ENCODE data around the gene RANBP3. TPM values are rescaled to one million over a fixed set of nuclear protein-coding genes. Genes with fewer than 3 reads are reported as not detected.

RANBP3 gene
- total and polyA plus RNA-seq, 2 of the 8 experiments (the other 6 are each of a cell fraction or from before 2014, with no cell fraction given), result 95.4 to 122 TPM

DNA sequence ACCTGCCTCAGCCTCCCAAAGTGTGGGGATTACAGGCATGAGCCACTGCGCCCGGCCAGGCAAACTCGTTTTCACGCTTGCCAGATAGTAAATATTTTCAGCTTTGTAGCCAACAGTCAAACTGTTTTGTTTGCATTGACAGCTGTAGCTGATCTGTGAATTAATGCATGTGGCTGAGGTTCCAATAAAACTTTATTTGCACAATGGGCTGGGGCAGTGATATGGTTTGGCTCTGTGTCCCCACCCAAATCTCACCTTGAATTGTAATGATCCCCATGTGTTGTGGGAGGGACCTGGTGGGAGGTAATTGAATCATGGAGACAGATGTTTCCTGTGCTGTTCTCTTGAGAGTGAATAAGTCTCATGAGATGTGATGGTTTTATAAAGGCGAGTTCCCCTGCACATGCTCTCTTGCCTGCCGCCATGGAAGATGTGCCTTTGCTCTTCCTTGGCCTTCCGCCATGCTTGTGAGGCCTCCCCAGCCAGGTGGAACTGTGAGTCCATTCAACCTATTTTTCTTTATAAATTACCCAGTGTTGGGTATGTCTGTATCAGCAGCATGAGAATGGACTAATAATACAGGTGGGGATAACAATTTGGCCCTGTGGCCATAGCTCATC lies 22.4 kb upstream of the RANBP3 start:
- no peak overlapping the region for H4K8ac ChIP-seq (ENCODE audit: extremely low read depth, insufficient read depth, low read length)
- no peaks in the 10 kb centered on the region for H3K9me3 ChIP-seq (ENCODE audit: insufficient read depth in 2 of 2, low read depth in 1 of 2, low read length in 1 of 2)
- H3K18ac ChIP-seq (ENCODE audit: extremely low read depth, low read length), result no peak overlapping the region
- no peaks in the 10 kb centered on the region for H3K79me2 ChIP-seq (ENCODE audit: control insufficient read depth in 1 of 2, insufficient read depth in 2 of 2, low read length in 2 of 2)
- no peak overlapping the region for H3K23ac ChIP-seq (ENCODE audit: insufficient read length)
- H3K27ac ChIP-seq (ENCODE audit: low read depth, low read length), result no peak overlapping the region
- no peak overlapping the region for H3K9ac ChIP-seq (replicated peaks in 1 of 4; ENCODE audit: extremely low read depth in 1 of 4, low read depth in 3 of 4, low read length in 3 of 4)
- H3K4me2 ChIP-seq (ENCODE audit: insufficient read depth in 1 of 2, low read depth in 2 of 2, low read length in 2 of 2), result no peak overlapping the region
- H3K4me3 ChIP-seq (ENCODE audit: extremely low read depth in 1 of 4, insufficient read depth in 2 of 4, low read depth in 3 of 4, low read length in 4 of 4), result no peak overlapping the region
- no peaks in the 10 kb centered on the region for H3K79me1 ChIP-seq (ENCODE audit: low read depth, low read length)
- H2BK120ac ChIP-seq (replicated peaks; ENCODE audit: low read depth, low read length), result no peak overlapping the region
- no peak overlapping the region for H3K14ac ChIP-seq (ENCODE audit: insufficient read length)
- no peak overlapping the region for H4K5ac ChIP-seq (ENCODE audit: insufficient read length, low read depth, low read length)
- no peak overlapping the region for H2BK12ac ChIP-seq (ENCODE audit: low read depth, low read length)
- FAIRE-seq (no peak), DNase-seq (ENCODE audit: low read depth in 1 of 2, low spot score in 2 of 2) (no peak)
- H2AK5ac ChIP-seq (ENCODE audit: low read depth, low read length), result no peak overlapping the region
- H3K56ac ChIP-seq (replicated peaks; ENCODE audit: insufficient read length, low read depth, low read length), result no peak overlapping the region
- H3K27me3 ChIP-seq (replicated peaks in 1 of 4; ENCODE audit: control insufficient read depth in 3 of 4, extremely low read depth in 1 of 4, insufficient read depth in 3 of 4, low read length in 3 of 4), result no peaks in the 10 kb centered on the region; a peak in 1 of 7 replicates
- H2BK20ac ChIP-seq (ENCODE audit: low read length), result no peak overlapping the region
- H3K23me2 ChIP-seq (ENCODE audit: low read depth, low read length), result no peaks in the 10 kb centered on the region
- no peak overlapping the region for H2AFZ ChIP-seq (ENCODE audit: low read length)
- no peaks in the 10 kb centered on the region for H3K36me3 ChIP-seq (ENCODE audit: control insufficient read depth in 2 of 4, insufficient read depth in 4 of 4, low read length in 3 of 4)
- no peak overlapping the region for H4K91ac ChIP-seq (replicated peaks; ENCODE audit: insufficient read length, low read length)
- no peak overlapping the region for H2BK15ac ChIP-seq (ENCODE audit: low read length)
- H3K4me1 ChIP-seq (replicated peaks in 1 of 4; ENCODE audit: control insufficient read depth in 3 of 4, insufficient read depth in 4 of 4, low read length in 3 of 4), result no peaks in the 10 kb centered on the region; a peak in 1 of 7 replicates
- H3K4ac ChIP-seq (replicated peaks; ENCODE audit: insufficient read length, low read depth, low read length), result no peak overlapping the region
- CTCF ChIA-PET (ENCODE audit: partially characterized antibody), result interaction anchor here (1.2 to 7.7 kb wide), 3 partner anchors 11 to 48 kb away, joined by 3 to 108 read pairs (median 40); no protein-coding TSS in a partner anchor
- POLR2A ChIA-PET (ENCODE audit: partially characterized antibody), result interaction anchor here (1.3 kb wide), 1 partner anchor 10 kb away, joined by 4 read pairs; no protein-coding TSS in a partner anchor
- WGBS, 2 experiments (ENCODE audit: extremely low coverage in 1 of 2, insufficient coverage in 1 of 2, insufficient read length in 1 of 2, insufficient replicate concordance in 2 of 2, low coverage in 1 of 2, low lambda C conversion rate in 2 of 2, missing lambda C conversion rate in 1 of 2), result 93% methylated on average over 7 of the region's 7 CpGs; no CpG with 5 or more reads in 1 of the 2 experiments
- no peak overlapping the region for H2BK5ac ChIP-seq (ENCODE audit: low read depth, low read length)
- H4K20me1 ChIP-seq (replicated peaks in 1 of 2; ENCODE audit: control insufficient read depth in 1 of 2, insufficient read depth in 2 of 2, low read length in 2 of 2), result peaks cover 0 to 3% of the 10 kb centered on the region in 2 experiments
- TF ChIP-seq RBBP5 (IDR thresholded peaks at IDR 0.05; ENCODE audit: borderline replicate concordance, low read depth, low read length), result no peak
- no peak for TF ChIP-seq EZH2 (IDR thresholded peaks at IDR 0.05; ENCODE audit: low read depth, low read length, severe bottlenecking)
- no peak for TF ChIP-seq GABPA (IDR thresholded peaks at IDR 0.05; ENCODE audit: borderline replicate concordance, insufficient read depth, low read length)
- TF ChIP-seq CBX5 (IDR thresholded peaks at IDR 0.05; ENCODE audit: low read depth, low read length), result no peak
- TF ChIP-seq TBP (IDR thresholded peaks at IDR 0.05; ENCODE audit: low read depth, low read length), result no peak
- TF ChIP-seq KDM5A (IDR thresholded peaks at IDR 0.05; ENCODE audit: low read length), result no peak
- TF ChIP-seq, protein P1, sequence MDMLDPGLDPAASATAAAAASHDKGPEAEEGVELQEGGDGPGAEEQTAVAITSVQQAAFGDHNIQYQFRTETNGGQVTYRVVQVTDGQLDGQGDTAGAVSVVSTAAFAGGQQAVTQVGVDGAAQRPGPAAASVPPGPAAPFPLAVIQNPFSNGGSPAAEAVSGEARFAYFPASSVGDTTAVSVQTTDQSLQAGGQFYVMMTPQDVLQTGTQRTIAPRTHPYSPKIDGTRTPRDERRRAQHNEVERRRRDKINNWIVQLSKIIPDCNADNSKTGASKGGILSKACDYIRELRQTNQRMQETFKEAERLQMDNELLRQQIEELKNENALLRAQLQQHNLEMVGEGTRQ (IDR thresholded peaks at IDR 0.05; ENCODE audit: low read length), result no peak
- no peak for TF ChIP-seq BACH1 (IDR thresholded peaks at IDR 0.05; ENCODE audit: low read length)
- TF ChIP-seq POLR2AphosphoS5 (IDR thresholded peaks at IDR 0.05; ENCODE audit: low read depth, low read length), result no peak
- no peak for TF ChIP-seq SIN3A (conservative IDR thresholded peaks at IDR 0.05 in 1 of 2, IDR thresholded peaks at IDR 0.05 in 1 of 2; ENCODE audit: low read depth in 1 of 2, low read length in 2 of 2)
- no peak for TF ChIP-seq EGR1 (IDR thresholded peaks at IDR 0.05; ENCODE audit: borderline replicate concordance, low read depth, low read length)
- no peak for TF ChIP-seq NANOG (IDR thresholded peaks at IDR 0.05; ENCODE audit: insufficient read depth, low read depth, low read length, poor library complexity, severe bottlenecking)

All from H1 (cell line).